K562 (cell line): ENCODE data around the gene LRRC25. TPM values are rescaled to one million over a fixed set of nuclear protein-coding genes. Genes with fewer than 3 reads are reported as not detected.

Experiments used
- ATF2 ChIP-seq: sonication (generic); formaldehyde crosslinking; IDR thresholded peaks from 2 replicates; pipeline ENCODE4 v1.8.1; 2022; ENCODE audit warnings: missing genetic modification reagents
- ATF7 ChIP-seq: fragments of 450-650 bp; IDR thresholded peaks from 2 replicates; pipeline ENCODE4 v1.7.1; 2014; ENCODE audit warnings: mild to moderate bottlenecking, moderate library complexity
- FOXA3 ChIP-seq, 2 experiments: fragments of 450-650 bp in 1 of 2; sonication (generic) in 1 of 2; formaldehyde crosslinking; IDR thresholded peaks in 1 of 2; conservative IDR thresholded peaks in 1 of 2; 2 replicates each; pipeline versions ENCODE4 v1.4.0 to v1.8.0; 2020 to 2022; ENCODE audit warnings: mild to moderate bottlenecking in 2 of 2, missing genetic modification reagents in 1 of 2
- HCFC1 ChIP-seq: IDR thresholded peaks from 2 replicates; pipeline ENCODE4 v1.6.1; 2012; ENCODE audit warnings: low read depth, low read length, improper control_type of control experiment
- HDAC3 ChIP-seq: fragments of 450-650 bp; IDR thresholded peaks from 2 replicates; pipeline ENCODE4 v1.6.1; 2018; ENCODE audit warnings: borderline replicate concordance, mild to moderate bottlenecking, moderate library complexity; ENCODE audit not compliant: partially characterized antibody
- JUNB ChIP-seq: fragments of 450-650 bp; formaldehyde crosslinking; conservative IDR thresholded peaks from 2 replicates; pipeline ENCODE4 v1.4.0; 2020; ENCODE audit warnings: mild to moderate bottlenecking
- MAFF ChIP-seq: IDR thresholded peaks from 2 replicates; pipeline ENCODE4 v1.6.1; 2012; ENCODE audit warnings: low read length, improper control_type of control experiment
- MCM5 ChIP-seq: fragments of 450-650 bp; IDR thresholded peaks from 2 replicates; pipeline ENCODE4 v1.6.1; 2016; ENCODE audit warnings: low read depth
- NEUROD1 ChIP-seq: fragments of 150-350 bp; IDR thresholded peaks from 2 replicates; pipeline ENCODE4 v1.6.1; 2014; ENCODE audit warnings: borderline replicate concordance, low read length, low read depth; ENCODE audit not compliant: partially characterized antibody
- POLR2AphosphoS2 ChIP-seq: IDR thresholded peaks from 2 replicates; pipeline ENCODE4 v1.6.1; 2012; ENCODE audit warnings: low read length, improper control_type of control experiment
- SUPT5H ChIP-seq: fragments of 450-650 bp; IDR thresholded peaks from 2 replicates; pipeline ENCODE4 v1.6.1; 2016
- TEAD4 ChIP-seq, 2 experiments: sonication (generic) in 1 of 2; formaldehyde crosslinking in 1 of 2; IDR thresholded peaks; 2 replicates each; pipeline versions ENCODE4 v1.6.1 to v1.8.0; 2012 to 2022; ENCODE audit warnings: borderline replicate concordance in 1 of 2, inconsistent platforms in 1 of 2, low read length in 1 of 2, mild to moderate bottlenecking in 1 of 2, missing genetic modification reagents in 1 of 2
- ZEB2 ChIP-seq: fragments of 450-650 bp; IDR thresholded peaks from 2 replicates; pipeline ENCODE4 v1.6.1; 2016
- polyA plus RNA-seq, 8 experiments: library from polyadenylated mRNA; depleted of rRNA in 4 of 8; stranded (reverse) in 5 of 8; unstranded in 3 of 8; fragments of >200 nt; fragmentation: Nextera tagmentation in 2 of 8; fragmentation: Illumina TruSeq in 1 of 8; extraction: Ambion mirVana in 2 of 8; extraction: Trizol in 1 of 8; gene quantifications; 2 replicates each; pipeline versions ENCODE4 v1.2.1 to v1.2.3, GENCODE V29; 2011 to 2014; ENCODE audit warnings: inconsistent platforms in 1 of 8, missing spikeins in 1 of 8
- total RNA-seq, 7 experiments: library from RNA; depleted of rRNA in 6 of 7; stranded (reverse); fragments of >200 nt in 6 of 7; fragmentation: Illumina TruSeq in 2 of 7; extraction: Trizol in 2 of 7; gene quantifications; 2 replicates each; pipeline versions ENCODE4 v1.2.1 to v1.2.3, GENCODE V29; 2011 to 2021; ENCODE audit warnings: low replicate concordance in 1 of 7
- TF ChIP-seq, protein P1 (sequence below): sonication (generic); formaldehyde crosslinking; IDR thresholded peaks from 2 replicates; pipeline ENCODE4 v1.8.1; 2023; ENCODE audit warnings: missing genetic modification reagents, mild to moderate bottlenecking, borderline replicate concordance
- TF ChIP-seq, protein P2 (sequence below), 2 experiments: fragments of 450-650 bp; conservative IDR thresholded peaks; 2 replicates each; pipeline ENCODE4 v1.6.1; 2017; ENCODE audit warnings: mild to moderate bottlenecking in 2 of 2, moderate library complexity in 2 of 2

LRRC25 gene
- total and polyA plus RNA-seq, 9 of the 15 experiments (the other 6 are each of a cell fraction or from before 2014, with no cell fraction given): 0.07 to 0.36 (median 0.10) TPM; not detected in 3

- TF ChIP-seq, protein P1, sequence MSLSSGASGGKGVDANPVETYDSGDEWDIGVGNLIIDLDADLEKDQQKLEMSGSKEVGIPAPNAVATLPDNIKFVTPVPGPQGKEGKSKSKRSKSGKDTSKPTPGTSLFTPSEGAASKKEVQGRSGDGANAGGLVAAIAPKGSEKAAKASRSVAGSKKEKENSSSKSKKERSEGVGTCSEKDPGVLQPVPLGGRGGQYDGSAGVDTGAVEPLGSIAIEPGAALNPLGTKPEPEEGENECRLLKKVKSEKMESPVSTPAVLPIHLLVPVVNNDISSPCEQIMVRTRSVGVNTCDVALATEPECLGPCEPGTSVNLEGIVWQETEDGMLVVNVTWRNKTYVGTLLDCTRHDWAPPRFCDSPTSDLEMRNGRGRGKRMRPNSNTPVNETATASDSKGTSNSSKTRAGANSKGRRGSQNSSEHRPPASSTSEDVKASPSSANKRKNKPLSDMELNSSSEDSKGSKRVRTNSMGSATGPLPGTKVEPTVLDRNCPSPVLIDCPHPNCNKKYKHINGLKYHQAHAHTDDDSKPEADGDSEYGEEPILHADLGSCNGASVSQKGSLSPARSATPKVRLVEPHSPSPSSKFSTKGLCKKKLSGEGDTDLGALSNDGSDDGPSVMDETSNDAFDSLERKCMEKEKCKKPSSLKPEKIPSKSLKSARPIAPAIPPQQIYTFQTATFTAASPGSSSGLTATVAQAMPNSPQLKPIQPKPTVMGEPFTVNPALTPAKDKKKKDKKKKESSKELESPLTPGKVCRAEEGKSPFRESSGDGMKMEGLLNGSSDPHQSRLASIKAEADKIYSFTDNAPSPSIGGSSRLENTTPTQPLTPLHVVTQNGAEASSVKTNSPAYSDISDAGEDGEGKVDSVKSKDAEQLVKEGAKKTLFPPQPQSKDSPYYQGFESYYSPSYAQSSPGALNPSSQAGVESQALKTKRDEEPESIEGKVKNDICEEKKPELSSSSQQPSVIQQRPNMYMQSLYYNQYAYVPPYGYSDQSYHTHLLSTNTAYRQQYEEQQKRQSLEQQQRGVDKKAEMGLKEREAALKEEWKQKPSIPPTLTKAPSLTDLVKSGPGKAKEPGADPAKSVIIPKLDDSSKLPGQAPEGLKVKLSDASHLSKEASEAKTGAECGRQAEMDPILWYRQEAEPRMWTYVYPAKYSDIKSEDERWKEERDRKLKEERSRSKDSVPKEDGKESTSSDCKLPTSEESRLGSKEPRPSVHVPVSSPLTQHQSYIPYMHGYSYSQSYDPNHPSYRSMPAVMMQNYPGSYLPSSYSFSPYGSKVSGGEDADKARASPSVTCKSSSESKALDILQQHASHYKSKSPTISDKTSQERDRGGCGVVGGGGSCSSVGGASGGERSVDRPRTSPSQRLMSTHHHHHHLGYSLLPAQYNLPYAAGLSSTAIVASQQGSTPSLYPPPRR: no peak
- TF ChIP-seq SUPT5H (peak; percentile 52; the same call in 1 of the 2 replicates), HCFC1 (peak; percentile 47), ZEB2 (peak; percentile 72; the same call in 1 of the 2 replicates), JUNB (0 out of 2 replicates have a peak, but pooled peaks have one; percentile 28), ATF2 (CRISPR knock-in tag) (peak; percentile 69), POLR2AphosphoS2 (peak; percentile 60; the same call in 1 of the 2 replicates), HDAC3 (peak; percentile 89), TEAD4 (IDR thresholded peaks at IDR 0.05; ENCODE audit: low read length) (peak; percentile 69), TEAD4 (CRISPR knock-in tag; IDR thresholded peaks at IDR 0.05; ENCODE audit: borderline replicate concordance) (no peak), MCM5 (no peak), ATF7 (peak; percentile 99), FOXA3 (CRISPR knock-in tag; conservative IDR thresholded peaks at IDR 0.05 in 1 of 2, IDR thresholded peaks at IDR 0.05 in 1 of 2) (peak in 1 of 2 experiments; percentile 34; a peak in 1 of 4 replicates), NEUROD1 (peak; percentile 84), MAFF (no peak)
- TF ChIP-seq, protein P2, sequence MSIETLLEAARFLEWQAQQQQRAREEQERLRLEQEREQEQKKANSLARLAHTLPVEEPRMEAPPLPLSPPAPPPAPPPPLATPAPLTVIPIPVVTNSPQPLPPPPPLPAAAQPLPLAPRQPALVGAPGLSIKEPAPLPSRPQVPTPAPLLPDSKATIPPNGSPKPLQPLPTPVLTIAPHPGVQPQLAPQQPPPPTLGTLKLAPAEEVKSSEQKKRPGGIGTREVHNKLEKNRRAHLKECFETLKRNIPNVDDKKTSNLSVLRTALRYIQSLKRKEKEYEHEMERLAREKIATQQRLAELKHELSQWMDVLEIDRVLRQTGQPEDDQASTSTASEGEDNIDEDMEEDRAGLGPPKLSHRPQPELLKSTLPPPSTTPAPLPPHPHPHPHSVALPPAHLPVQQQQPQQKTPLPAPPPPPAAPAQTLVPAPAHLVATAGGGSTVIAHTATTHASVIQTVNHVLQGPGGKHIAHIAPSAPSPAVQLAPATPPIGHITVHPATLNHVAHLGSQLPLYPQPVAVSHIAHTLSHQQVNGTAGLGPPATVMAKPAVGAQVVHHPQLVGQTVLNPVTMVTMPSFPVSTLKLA (conservative IDR thresholded peaks at IDR 0.05): peak in 1 of 2 experiments; percentile 55; a peak in 3 of 4 replicates
Measured at GRCh38 chr19:18364826-18365528, 32.4 kb downstream of the LRRC25 start (continued).
